HepG2 (cell line): Measurements from ENCODE around the gene CTXN1. TPM values are rescaled to one million over a fixed set of nuclear protein-coding genes. Genes with fewer than 3 reads are reported as not detected.

Experiments used
- E2F1 ChIP-seq: sonication (generic); formaldehyde crosslinking; IDR thresholded peaks from 2 replicates; pipeline ENCODE4 v1.5.0; 2020; ENCODE audit warnings: missing genetic modification reagents
- HNF1A ChIP-seq, 2 experiments: sonication (generic) in 1 of 2; formaldehyde crosslinking in 1 of 2; IDR thresholded peaks; 2 replicates each; pipeline versions ENCODE4 v1.4.0 to v1.6.1; 2016 to 2020; ENCODE audit warnings: borderline replicate concordance in 1 of 2, low read depth in 1 of 2, mild to moderate bottlenecking in 1 of 2, missing genetic modification reagents in 1 of 2
- MAFG ChIP-seq: sonication (generic); formaldehyde crosslinking; IDR thresholded peaks from 2 replicates; pipeline ENCODE4 v1.5.1; 2020; ENCODE audit warnings: mild to moderate bottlenecking, missing genetic modification reagents
- NFKB2 ChIP-seq: sonication (generic); formaldehyde crosslinking; IDR thresholded peaks from 2 replicates; pipeline ENCODE4 v1.4.0; 2020; ENCODE audit warnings: missing genetic modification reagents, borderline replicate concordance
- PCBP2 ChIP-seq: fragments of 200-400 bp; formaldehyde crosslinking; optimal IDR thresholded peaks from 2 replicates; pipeline ENCODE3; 2018; ENCODE audit warnings: low read length, low read depth; ENCODE audit not compliant: poor library complexity, severe bottlenecking
- PHF21A ChIP-seq: sonication (generic); formaldehyde crosslinking; IDR thresholded peaks from 2 replicates; pipeline ENCODE4 v1.5.0; 2020; ENCODE audit warnings: mild to moderate bottlenecking, missing genetic modification reagents
- POLR2AphosphoS2 ChIP-seq: IDR thresholded peaks from 2 replicates; pipeline ENCODE4 v1.6.1; 2011; ENCODE audit warnings: low read depth, low read length, improper control_type of control experiment
- RNF219 ChIP-seq: sonication (generic); formaldehyde crosslinking; IDR thresholded peaks from 2 replicates; pipeline ENCODE4 v1.5.0; 2020; ENCODE audit warnings: mild to moderate bottlenecking, missing genetic modification reagents
- TBL1XR1 ChIP-seq: fragments of 150-350 bp; IDR thresholded peaks from 2 replicates; pipeline ENCODE4 v1.6.1; 2014; ENCODE audit warnings: borderline replicate concordance, low read length; ENCODE audit not compliant: partially characterized antibody
- ZBTB1 ChIP-seq: sonication (generic); formaldehyde crosslinking; IDR thresholded peaks from 2 replicates; pipeline ENCODE4 v1.4.0; 2020; ENCODE audit warnings: missing genetic modification reagents, borderline replicate concordance
- ZBTB20 ChIP-seq: sonication (generic); formaldehyde crosslinking; IDR thresholded peaks from 2 replicates; pipeline ENCODE4 v1.8.1; 2023; ENCODE audit warnings: missing genetic modification reagents, low read depth, mild to moderate bottlenecking, borderline replicate concordance
- ZNF512B ChIP-seq: sonication (generic); formaldehyde crosslinking; IDR thresholded peaks from 2 replicates; pipeline ENCODE4 v1.5.1; 2020; ENCODE audit warnings: missing genetic modification reagents, mild to moderate bottlenecking, borderline replicate concordance
- ZNF513 ChIP-seq: sonication (generic); formaldehyde crosslinking; conservative IDR thresholded peaks from 2 replicates; pipeline ENCODE4 v1.5.0; 2020; ENCODE audit warnings: missing genetic modification reagents
- ZNF883 ChIP-seq: sonication (generic); formaldehyde crosslinking; IDR thresholded peaks from 2 replicates; pipeline ENCODE4 v1.5.1; 2020; ENCODE audit warnings: mild to moderate bottlenecking, missing genetic modification reagents; ENCODE audit errors: not compliant biosample characterization
- ZSCAN22 ChIP-seq: sonication (generic); formaldehyde crosslinking; IDR thresholded peaks from 2 replicates; pipeline ENCODE4 v1.4.0; 2020; ENCODE audit warnings: mild to moderate bottlenecking, missing genetic modification reagents
- polyA plus RNA-seq, 8 experiments: library from polyadenylated mRNA; depleted of rRNA in 3 of 8; stranded (reverse) in 7 of 8; unstranded in 1 of 8; fragments of >200 nt; fragmentation: Illumina TruSeq in 4 of 8; extraction: Trizol in 4 of 8; gene quantifications; 2 replicates each; pipeline versions ENCODE4 v1.2.1 to v1.2.3, GENCODE V29; 2011 to 2016; ENCODE audit warnings: low read depth in 4 of 8, missing spikeins in 1 of 8, mixed read lengths in 1 of 8; ENCODE audit not compliant: insufficient read depth in 1 of 8
- total RNA-seq, 5 experiments: library from RNA; depleted of rRNA; stranded (reverse); fragments of >200 nt; fragmentation: Illumina TruSeq; extraction: Trizol; gene quantifications; 2 replicates each; pipeline ENCODE4 v1.2.3, GENCODE V29; 2016; ENCODE audit warnings: low read depth in 1 of 5

Gene CTXN1
- total and polyA plus RNA-seq, 2 of the 13 experiments (the other 11 are each of a cell fraction or from before 2014, with no cell fraction given), result 0.11 TPM; not detected in 1

GRCh38 chr19:7903244-7904073 lies 22.5 kb downstream of the CTXN1 start, which contains the start of gene MAP2K7 (continued):
- no peak for TF ChIP-seq HNF1A (IDR thresholded peaks at IDR 0.05; ENCODE audit: low read depth)
- TF ChIP-seq HNF1A (CRISPR knock-in tag; IDR thresholded peaks at IDR 0.05; ENCODE audit: borderline replicate concordance), result peak; percentile 48; the same call in 1 of the 2 replicates
- no peak for TF ChIP-seq PCBP2
- TF ChIP-seq ZNF512B (CRISPR knock-in tag), result no peak
- TF ChIP-seq ZSCAN22 (CRISPR knock-in tag), result no peak
- peak; percentile 95 for TF ChIP-seq NFKB2 (CRISPR knock-in tag)
- no peak for TF ChIP-seq POLR2AphosphoS2
- peak; percentile 3 for TF ChIP-seq TBL1XR1
- TF ChIP-seq ZNF513, result no peak
- TF ChIP-seq ZBTB1 (CRISPR knock-in tag), result no peak
- no peak for TF ChIP-seq ZNF883
- TF ChIP-seq PHF21A (CRISPR knock-in tag), result no peak; the same call in 1 of the 2 replicates
- no peak for TF ChIP-seq ZBTB20
- TF ChIP-seq RNF219, result no peak
- TF ChIP-seq MAFG (CRISPR knock-in tag), result no peak
- no peak for TF ChIP-seq E2F1
